Embryonic facial prominence (tissue), 1 donor: ENCODE measurements around the gene ZNF117.
"Not testable (repeated sequence)": the region's sequence is repeated elsewhere in the genome, so short reads cannot be mapped to it uniquely, and the experiment has no call there.

Experiments
- DNase-seq: peaks from one replicate; pipeline ENCODE4 v3.0.0-alpha.2; 2016; ENCODE audit errors: extremely low spot score

ZNF117 gene

GRCh38 chr7:64997164-64997908 lies 6.5 kb upstream of the ZNF117 start:
- no peak for DNase-seq

DNA sequence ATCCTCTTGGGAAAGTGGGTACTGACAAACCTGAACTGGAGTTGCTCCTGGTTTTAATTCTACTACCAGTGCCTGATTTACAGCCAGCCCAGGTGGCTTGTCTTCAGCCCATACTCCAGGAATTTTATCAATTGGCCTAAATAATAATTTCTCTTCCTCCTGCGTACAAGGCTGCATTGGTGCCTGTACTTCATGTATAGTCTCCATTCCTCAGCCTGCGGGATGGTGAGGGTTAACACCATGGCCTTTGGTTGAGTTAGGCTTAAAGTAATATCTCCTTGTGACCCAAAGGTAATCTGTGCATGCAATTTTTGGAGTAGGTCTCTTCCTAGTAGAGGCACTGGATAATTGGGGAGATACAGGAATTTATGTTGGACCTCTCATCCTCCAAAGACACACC lies 5.5 kb upstream of the ZNF117 start:
- no peak for DNase-seq

GRCh38 chr7:64993901-64994300 lies 3.1 kb upstream of the ZNF117 start:
- DNase-seq = no peak

GRCh38 chr7:64992971-64993370 lies 2.1 kb upstream of the ZNF117 start:
- DNase-seq = no peak

DNA sequence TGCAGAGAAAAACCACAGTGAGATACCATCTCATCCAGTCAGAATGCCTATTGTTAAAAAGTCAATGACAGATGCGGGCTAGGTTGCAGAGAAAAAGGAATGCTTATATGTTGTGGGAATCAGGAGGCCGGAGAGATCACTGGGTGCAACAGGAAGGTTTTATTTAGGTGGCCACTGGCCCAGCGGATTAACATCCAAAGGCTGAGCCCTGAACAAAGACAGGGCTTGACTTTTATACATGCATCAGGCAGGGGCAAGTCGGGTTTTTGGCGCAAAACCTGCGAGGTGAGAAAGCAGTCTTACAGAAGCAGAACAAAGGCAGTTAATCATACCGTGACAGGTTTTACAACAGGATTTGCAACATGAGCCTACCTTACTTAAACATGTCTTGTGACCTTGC lies 620 bp downstream of the ZNF117 start:
- no peak for DNase-seq

GRCh38 chr7:64978497-64979203 lies 12.2 kb downstream of the ZNF117 start:
- DNase-seq = no peak

GRCh38 chr7:64965594-64965993 lies 25.2 kb downstream of the ZNF117 start:
- no peak for DNase-seq

DNA sequence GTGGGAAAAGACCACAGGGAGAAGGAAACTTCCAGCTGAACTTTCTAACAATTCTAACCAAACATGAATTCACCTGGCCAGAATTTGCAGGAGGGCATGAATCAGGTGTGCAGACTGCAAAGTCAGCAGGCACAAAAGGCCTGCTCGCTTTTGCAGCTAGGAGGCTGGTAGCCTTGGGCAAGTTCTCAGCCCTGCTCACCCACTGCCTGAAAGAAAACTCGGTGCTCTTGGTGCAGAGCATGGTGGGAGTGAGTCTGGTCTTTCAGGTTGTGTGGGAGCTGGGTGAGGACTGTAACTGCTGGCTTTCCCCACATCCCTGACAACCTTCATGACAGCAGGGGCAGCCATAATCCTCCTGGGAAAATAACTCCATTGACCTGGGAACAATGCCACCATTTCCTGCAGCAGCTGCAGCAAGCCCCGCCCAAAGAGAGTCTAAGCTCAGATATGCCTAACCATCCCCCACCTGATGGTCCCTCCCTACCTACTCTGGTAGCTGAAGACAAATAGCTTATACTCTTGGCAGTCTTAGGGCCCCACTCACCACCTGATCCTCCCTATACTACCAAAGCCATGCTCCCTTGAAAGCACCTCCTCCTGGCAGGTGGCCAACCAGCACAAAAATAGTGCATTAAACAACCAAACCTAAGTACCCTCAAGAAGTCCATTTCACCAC lies 31.6 kb downstream of the ZNF117 start:
- DNase-seq = no peak

- peak; percentile 36 for DNase-seq
These were observed 39.5 kb downstream of the ZNF117 start for GRCh38 chr7:64951250-64951848.

- DNase-seq = not testable (repeated sequence)
These were observed 40.2 kb downstream of the ZNF117 start for GRCh38 chr7:64950673-64951072.

DNA sequence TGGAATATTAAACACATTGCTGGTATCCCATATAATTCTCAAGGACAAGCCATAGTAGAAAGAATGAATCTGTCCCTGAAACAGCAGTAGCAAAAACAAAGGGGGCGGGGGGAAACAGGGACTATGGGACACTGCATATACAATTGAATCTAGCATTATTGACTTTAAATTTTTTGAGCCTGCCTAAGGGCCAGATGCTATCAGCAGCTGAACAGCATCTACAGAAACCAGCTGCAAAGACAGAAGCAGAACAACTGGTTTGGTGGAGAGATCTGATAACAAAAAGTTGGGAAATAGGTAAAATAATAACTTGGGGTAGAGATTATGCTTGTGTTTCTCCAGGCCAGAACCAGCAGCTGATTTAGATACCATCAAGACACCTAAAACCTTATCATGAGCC lies 42.1 kb downstream of the ZNF117 start:
- DNase-seq = not testable (repeated sequence)

DNA sequence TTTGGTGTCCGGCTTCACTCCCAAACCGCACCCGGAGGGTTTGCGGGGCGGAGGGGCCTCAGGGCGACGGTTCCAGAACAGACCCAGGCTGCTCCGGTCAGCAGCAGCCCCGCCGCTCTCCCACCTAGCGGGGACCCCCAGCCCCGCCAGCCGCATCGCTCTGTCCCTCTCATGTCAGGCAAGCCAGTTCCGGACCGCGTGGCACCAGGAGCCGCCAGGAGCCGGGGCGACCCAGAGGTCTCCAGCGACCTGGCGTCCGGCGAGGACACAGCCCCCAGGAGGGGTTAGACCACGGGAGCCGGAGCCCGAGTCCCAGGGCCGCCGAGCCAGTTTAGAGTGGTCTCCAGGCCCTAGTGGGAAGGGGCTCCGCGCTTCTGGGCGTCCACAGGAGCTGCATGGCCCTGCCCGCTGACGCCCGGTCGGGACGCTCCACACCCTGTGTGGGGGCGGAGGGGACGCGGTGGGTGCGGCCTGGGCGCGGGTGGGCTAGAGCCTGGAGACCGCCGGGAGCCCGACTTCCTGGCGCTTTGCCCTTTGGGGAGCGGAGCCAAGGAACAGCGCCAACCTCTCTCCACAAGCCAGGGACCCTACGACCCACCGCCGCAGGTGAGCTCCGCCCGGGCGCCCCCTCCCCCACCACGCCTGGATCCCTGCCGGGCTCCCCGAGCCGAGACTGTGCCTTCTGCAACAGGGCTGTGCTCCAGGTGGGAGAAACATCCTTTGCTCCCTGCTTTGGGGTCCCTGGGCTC lies 43.4 kb downstream of the ZNF117 start:
- no peak for DNase-seq

DNA sequence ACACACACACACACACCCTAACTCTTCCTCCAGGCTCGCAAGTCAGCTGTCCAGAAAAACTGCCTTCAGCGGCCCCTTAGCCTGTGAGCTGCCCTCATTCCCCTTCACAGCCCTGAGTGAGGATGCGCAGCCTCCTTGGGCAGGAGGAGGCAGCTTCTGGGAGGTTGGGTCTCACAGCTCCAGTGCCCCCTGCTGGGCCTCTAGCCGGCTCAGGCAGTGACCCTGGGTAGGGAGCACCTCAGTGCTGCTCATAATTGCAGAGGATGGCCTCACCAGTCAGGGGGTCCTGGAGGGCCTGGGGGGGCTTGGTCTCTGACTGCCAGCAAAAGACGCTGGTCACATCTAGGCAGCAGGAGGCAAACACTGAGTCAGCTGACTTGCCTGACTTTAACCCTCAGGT lies 44.1 kb downstream of the ZNF117 start:
- no peak for DNase-seq

DNA sequence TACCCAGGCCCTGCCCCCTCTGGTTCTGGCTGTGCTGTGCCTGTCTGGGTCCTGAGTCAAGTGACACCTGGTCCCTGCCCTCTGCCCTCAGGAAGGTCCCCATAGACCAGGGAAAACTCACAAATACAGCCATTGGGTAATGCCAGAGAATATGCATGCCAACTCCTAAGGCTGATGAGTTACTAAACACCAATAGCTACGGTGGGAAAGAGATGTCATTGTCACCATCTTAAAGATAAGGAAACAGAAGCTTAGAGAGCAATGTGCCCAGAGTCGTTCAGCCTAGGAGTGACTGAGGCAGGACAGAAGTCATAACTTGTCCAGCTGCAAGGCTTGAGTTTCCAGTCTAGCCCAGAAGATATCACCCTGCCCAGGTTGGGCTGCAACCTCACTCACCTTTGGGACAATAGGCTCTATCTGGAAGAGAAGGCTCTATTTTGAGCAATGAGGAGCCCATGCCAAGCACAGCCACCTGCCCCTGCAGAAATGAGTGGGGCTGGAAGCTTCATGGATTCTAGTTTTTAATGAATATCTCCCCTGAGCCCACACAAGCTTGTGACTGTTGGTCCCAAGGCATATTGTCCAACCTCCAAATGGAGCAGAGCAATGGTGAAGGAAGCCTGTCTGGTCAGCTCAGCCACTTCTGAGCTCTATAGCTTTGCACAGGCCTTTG lies 45.2 kb downstream of the ZNF117 start:
- no peak for DNase-seq

DNA sequence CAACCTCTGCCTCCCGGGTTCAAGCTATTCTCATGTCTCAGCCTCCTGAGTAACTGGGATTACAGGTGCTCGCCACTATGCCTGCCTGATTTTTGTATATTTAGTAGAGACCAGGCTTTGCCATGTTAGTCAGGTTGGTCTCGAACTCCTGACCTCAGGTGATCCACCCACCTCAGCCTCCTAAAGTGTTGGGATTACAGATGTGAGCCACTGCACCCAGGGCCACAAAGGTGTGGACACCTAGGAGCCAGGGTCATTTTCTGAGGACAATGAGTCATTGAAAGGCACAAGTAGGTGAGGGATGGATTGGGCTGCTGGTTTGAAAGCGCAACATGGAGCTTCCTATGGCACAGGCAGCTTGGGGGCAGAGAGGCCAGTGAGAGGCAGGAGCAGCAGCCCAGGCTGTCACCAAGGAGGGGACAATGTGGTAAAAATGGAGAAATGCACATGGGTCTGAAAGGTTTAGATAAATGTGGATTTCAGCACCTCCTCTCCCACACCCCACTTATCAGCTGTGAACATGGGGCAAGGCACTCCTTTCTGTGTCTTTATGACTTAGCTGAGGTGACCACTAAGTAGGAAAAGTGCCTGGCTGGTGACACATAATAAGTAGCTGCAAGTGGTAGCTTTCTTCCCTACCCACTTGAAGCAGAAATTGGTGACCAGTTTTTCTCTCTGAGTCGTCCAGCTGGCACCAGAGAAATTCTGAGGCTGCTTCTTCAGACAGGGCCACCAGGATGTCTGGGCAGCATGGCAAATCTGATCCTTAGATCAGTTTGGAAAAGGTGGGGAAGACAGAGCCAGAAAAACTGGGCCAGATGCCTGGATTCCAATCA lies 46.0 kb downstream of the ZNF117 start:
- not testable (repeated sequence) for DNase-seq

- DNase-seq = not testable (repeated sequence)
These were observed 50.8 kb downstream of the ZNF117 start for GRCh38 chr7:64940021-64940420.

- DNase-seq = no peak
These were observed 52.3 kb downstream of the ZNF117 start for GRCh38 chr7:64938540-64938939.

- DNase-seq = no peak
These were observed 56.4 kb downstream of the ZNF117 start for GRCh38 chr7:64934478-64934877.

DNA sequence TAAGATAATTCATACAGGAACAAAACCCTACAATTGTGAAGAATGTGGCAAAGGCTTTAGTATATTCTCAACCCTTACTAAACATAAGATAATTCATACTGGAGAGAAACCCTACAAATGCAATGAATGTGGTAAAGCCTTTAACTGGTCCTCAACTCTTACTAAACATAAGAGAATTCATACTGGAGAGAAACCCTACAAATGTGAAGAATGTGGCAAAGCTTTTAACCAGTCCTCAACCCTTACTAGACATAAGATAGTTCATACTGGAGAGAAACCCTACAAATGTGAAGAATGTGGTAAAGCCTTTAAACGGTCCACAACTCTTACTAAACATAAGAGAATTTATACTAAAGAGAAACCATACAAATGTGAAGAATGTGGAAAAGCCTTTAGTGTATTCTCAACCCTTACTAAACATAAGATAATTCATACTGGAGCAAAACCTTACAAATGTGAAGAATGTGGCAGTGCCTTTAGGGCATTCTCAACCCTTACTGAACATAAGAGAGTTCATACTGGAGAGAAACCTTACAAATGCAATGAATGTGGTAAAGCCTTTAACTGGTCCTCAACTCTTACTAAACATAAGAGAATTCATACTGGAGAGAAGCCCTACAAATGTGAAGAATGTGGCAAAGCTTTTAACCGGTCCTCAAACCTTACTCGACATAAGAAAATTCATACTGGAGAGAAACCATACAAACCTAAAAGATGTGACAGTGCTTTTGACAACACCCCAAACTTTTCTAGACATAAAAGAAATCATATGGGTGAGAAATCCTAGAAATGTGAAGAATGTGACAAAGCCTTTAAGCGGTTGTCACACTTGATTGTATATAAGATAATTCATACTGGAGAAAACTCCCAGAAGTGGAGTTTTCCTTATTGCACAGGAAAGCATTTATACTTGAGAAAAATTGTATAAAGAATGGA lies 62.3 kb downstream of the ZNF117 start:
- DNase-seq = not testable (repeated sequence)
